Activated CD4-positive, alpha-beta T cell treated with anti-CD3 and anti-CD28 coated beads, Interleukin-2, amount 50 U/mL, for 4 hours (primary cell): ENCODE results near the gene UGT1A9.
A peak's percentile ranks its signal among the peaks of the same experiment; 100 is the strongest.
"Not testable (repeated sequence)": the region's sequence is repeated elsewhere in the genome, so short reads cannot be mapped to it uniquely, and the experiment has no call there.

Source experiments
- DNase-seq, 2 experiments: peaks; one replicate each; pipeline ENCODE4 v3.0.0-alpha.2; 2020

Gene UGT1A9

DNA sequence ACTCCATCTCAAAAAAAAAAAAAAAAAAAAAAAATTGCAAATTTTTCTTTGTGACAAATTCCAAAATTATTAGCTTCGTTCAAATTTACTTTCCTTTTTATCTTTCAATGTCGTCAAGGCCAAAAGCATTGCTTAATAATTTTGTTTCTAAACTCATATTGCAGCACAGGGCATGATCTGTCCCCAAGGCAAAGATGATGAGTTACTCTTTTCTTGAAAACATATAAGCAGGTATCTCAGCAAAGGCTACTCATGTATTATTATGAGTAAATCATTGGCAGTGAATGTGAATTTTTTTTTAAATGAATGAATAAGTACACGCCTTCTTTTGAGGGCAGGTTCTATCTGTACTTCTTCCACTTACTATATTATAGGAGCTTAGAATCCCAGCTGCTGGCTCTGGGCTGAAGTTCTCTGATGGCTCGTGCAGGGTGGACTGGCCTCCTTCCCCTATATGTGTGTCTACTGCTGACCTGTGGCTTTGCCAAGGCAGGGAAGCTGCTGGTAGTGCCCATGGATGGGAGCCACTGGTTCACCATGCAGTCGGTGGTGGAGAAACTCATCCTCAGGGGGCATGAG lies 9.9 kb downstream of the UGT1A9 start, which contains the start of gene UGT1A7:
Gene UGT1A7 (plus strand): TSS at position 381 of the 579 bp plus-strand sequence. CDS start 37 bp downstream, at position 418.
- DNase-seq = no peak

DNA sequence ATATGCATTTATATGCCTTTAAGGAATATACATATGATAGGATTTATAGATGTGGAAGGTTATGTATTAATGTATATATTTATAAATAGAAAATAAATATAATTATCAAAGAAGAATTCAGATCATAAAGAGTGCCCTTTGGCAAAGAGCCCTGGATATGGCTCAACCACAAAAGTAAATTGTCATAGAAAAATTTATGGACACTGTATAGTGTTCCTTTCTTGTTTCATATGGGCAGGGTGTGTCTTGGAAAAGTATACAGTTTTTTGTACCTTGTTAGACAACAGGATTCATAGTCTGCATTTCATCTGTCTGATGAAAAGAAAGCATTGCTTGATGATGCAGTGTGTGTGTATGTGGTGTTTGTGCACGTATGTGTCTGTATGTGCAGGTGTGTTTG lies 12.9 kb downstream of the UGT1A9 start:
- DNase-seq = no peak

DNA sequence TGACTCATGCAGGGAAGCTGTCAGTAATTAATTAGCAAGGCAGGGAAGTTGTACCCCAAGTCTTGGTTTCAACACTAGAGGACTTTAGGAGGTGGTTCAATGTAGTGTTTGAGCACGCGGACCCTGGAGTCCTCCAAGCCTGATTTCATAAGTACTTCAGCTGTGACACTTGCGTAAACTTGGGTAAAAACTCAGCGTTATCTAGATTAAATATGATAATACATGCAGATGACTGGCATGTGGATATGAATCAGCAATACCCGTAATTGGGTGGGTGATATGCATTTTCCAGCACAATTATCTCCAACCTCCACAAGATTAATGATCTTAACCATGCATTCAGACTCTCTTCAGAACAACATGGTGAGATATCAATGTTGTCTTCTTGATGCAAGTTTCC lies 15.2 kb downstream of the UGT1A9 start:
- DNase-seq = no peak

DNA sequence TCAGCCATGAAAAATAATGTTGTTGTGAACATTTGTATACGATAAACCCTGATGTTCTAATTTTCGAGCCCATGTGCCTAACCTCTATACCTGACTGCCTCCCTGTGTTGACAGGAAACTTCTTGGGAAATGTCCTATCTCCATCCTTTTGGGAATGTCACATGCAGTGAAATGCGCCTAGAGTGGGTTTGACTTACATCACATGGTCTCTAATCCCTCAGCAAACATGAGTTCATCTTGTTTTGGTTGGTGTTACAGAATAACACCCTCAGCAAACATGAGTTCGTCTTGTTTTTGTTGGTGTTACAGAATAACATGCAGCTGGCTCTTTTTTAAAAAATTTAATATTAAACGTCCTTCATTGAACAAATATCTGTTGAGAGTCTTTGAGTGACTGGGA lies 16.6 kb downstream of the UGT1A9 start:
- DNase-seq = no peak

DNA sequence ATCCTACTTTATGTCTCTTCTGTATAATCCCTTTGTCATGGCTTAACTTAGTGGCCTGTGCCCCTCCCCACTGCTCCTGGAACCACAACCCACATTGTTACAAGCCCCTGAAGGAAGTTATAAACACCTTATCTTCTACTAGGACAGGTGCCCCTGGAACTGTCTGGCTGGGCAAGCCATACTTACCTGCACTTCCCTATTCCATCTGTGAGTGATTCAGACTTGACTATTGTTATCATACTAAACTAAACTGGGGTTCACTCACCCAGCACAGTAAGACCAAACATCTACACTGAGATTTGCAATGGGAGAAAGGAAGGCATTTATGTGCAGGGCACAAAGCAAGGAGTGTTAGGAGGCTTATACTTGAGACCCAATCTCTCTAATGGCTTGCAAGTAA lies 17.3 kb downstream of the UGT1A9 start:
- DNase-seq = no peak

DNA sequence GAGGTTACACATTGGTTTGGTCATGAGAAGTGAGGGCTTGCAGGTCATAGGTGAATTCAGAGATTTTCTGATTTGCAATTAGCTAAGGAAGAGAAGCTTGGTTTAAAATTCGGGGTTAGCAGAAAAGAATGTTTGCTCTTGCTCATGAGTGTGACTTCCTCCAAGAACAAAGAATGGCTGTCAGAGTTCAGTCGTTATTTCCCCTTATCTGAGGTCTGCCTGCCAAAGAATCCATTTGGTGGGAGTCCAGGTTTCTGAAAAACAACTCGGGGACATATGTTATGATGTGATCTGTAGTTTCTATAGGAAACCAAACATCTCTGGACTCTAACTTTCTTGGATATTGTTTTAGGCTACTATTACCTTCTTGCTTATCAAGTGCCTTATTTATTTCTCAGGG lies 17.8 kb downstream of the UGT1A9 start:
- no peak for DNase-seq

DNA sequence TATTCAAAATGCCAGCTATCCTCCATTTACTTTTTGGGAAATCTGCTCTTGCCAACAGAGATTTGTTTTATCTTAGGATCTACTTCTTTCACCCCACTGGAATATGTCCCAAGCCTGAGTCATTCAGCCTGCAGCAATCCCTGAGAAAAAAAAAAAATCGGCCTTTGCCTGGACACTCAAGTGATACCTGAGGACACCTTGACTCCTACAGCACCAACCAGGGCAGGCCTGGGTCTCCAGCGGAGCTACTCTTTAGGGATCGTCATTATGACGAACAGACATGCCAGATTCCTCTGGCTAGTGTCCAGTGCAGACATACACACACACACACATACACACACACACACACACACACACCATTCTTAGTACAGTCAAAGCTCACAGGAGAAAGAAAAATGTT lies 18.7 kb downstream of the UGT1A9 start:
- no peak for DNase-seq

DNA sequence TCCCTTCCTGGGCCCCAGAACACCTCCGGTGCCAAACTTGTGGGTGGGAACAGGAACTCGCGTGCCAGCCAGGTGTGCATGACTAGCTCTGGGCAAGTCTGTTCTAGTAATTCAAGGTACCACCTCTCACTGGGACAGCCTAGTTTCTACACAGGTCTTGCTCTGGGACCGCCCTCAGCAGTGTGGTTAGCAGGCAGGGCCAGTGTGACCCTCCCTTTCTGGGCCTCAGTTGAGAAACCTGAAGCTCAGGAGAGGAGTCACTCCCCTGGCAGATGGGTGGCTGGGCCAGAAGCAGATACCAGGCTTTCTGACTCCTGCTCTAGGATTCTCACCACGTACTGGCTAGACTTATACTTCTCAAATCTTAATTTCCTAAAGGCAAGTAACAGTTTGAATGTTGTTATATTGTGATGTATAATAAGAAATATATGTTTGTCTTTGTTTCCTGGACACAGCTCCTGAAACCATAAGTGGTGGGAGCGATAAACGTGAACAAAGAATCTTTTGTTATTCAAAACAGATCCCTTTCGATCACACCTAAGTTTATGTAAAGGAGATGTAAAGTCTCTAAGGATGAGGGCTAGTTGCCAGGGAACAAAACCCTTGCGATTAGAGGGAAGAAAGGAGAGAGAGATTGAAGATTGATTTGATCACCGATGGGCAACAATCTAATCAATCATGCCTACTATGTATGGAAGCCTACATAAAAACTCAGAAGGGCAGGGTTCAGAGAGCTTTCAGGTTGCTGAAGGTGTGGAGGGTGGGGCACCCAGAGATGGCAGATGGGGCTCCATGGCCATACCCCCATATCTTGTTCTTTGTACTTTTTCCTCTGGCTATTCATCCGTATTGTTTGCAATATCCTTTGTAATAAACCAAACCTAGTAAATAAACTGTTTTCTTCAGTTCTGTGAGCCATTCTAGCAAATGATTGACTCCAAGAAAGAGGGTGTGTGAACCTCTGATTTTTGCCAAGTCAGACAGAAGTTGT lies 20.0 kb downstream of the UGT1A9 start:
- no peak for DNase-seq

DNA sequence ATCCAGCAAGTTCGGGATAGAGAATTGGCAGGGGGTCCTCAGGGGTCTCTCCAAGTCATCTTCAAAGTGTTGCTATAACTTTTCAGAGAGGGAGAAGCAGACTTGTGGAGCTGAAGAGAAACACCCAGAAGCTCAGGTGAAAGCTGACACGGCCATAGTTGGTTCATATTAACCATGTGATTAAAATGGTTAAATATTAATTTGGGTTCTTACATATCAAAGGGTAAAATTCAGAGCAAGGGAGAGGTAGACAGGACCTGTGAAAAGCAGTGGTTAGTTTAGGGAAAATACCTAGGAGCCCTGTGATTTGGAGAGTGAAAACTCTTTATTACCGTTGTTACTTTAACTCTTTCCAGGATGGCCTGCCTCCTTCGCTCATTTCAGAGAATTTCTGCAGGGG lies 20.9 kb downstream of the UGT1A9 start, which contains the start of gene UGT1A6:
Gene UGT1A6 (plus strand): TSS at position 243 of the 400 bp plus-strand sequence. CDS start 115 bp downstream, at position 358.
- DNase-seq = no peak

DNA sequence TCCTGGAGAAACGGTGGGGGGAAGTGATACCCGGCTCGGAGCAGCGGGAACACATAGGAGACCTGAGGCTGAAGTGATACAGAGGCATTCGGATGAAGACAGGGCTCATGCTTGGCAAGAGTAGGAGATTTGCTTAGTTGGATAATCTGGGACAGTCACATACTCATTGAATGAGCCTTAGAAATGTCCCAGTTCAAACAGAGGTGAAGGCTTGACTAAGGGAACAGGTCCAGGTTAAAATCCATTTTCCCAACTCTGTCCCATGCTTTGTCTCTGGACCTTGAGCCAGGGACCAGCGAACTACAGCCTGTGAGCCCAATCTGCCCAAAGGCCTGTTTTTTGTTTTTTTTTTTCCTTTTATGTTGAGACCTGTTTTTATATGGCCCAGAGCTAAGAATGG lies 22.3 kb downstream of the UGT1A9 start:
- DNase-seq = no peak

DNA sequence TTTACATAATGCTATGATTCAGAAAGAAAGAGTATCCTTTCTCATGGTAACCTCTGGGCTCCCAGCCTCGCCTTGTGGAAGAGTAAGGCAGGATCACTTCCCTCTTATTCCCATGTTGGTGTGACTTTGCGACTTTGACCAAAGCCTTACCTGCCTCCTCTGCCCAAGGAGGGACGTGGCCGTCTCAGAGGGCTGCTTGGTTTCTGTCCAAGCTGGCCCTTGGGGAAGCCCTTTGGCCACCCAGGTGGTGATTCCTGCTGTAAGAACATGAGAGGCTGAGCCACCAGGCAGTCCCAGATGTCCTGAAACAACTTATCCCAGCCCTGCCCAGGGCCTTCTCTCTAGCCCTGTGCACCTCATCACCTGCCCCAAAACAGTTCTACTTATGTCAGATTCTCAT lies 27.0 kb downstream of the UGT1A9 start:
- no peak for DNase-seq

DNA sequence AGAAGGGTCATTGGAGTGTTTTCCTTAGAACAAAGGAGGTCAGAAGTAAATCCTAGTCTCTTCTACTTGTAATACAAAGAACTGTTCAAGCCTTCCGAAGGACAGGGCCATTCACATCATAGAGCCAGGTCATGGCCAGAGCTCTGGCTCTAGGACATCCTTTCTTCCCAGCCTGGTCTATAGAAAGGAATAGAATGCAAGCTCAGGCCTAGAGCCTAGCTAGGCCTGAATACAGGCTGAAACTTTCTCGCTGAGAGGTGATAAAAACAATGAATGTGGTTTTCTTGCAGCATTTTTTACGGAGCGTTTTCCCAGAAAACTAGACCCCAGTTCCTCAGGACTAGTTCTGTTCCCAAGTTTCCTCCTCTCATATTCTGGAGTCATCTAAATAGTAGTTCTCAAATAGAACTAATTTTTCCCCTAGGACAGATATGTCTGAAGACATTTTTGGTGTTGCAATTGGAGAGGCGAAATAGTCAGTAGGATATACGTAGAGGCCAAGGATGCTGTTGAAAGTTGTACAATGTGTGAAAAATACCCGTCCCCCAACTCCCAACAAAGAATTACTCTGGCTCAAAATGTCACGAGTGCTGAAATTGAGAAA lies 27.8 kb downstream of the UGT1A9 start:
- no peak for DNase-seq

DNA sequence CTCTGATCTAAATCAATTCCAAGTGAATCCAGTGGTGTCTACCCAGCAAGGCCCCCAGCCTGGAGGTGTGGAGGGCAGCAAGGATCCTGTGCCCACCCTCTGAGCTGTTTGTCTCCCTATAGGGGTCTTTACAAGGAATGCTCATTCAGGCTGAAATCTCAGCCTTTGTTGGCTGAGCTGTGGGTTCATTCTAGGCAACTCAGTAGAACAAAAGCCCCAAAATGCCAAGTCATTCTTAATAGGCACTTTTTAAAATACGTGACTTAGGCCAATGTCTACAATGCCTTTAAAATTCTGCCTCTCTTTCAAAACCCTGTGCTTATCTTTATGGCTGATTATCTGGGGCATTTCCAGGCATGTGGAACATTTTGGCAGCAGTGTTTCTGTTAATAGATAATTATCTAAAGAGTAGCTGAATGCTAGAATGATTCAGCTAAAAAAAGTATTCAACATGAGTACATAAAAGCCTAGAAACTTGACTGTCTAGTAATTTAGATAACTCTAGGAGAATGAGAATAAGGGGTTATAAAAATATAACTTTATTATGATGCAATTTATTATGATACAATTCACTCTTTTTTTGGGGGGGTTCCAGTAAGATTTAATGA lies 28.4 kb downstream of the UGT1A9 start:
- no peak for DNase-seq

DNA sequence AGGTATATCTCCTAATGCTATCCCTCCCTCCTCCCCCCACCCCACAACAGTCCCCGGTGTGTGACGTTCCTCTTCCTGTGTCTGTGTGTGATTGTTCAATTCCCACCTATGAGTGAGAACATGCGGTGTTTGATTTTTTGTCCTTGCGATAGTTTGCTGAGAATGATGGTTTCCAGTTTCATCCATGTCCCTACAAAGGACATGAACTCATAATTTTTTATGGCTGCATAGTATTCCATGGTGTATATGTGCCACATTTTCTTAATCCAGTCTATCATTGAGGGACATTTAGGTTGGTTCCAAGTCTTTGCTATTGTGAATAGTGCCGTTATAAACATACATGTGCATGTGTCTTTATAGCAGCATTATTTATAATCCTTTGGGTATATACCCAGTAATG lies 29.1 kb downstream of the UGT1A9 start:
- not testable (repeated sequence) for DNase-seq

DNA sequence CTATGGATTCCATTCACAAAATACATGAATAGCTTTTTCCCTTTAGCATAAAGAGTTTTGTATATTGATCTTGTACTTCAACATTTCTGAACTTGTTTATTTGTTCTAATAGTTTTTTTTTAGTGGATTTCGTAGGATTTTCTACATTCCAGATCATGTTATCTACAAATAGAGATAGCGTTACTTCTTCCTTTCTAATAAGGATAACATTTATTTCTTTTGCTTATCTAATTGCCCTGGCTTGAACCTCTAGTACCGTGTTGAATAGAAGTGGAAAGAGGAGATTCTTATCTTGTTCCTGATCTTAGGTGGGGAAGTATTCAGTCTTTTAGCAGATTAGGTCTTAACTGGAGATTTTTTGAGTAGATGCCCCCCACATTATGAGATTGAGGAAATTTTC lies 30.5 kb downstream of the UGT1A9 start:
- no peak for DNase-seq

DNA sequence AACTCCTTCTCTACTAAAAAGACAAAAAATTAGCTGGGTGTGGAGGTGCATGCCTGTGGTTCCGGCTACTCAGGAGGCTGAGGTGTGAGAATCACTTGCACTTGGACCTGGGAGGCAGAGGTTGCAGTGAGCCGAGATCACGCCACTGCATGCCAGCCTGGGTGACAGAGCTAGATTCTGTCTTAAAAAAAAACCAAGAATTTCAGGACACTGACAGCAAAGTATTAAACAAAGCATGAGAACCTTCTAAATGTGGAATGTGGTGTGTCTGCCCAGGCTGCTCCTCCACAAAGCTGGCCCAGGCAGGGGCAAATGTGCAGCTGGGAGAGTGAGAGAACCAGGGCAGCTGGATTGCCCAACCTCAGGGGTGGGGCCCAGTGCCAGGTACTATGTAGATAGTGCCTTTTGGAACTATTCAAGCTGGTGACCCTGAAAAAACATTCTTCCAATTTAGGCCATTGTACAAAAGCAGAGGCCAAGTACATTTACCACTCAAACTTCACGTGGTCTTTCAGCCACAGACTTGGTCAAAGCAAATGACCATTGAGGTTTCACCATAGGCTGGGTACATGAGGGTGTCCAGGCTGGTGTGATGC lies 34.3 kb downstream of the UGT1A9 start:
- DNase-seq = no peak

DNA sequence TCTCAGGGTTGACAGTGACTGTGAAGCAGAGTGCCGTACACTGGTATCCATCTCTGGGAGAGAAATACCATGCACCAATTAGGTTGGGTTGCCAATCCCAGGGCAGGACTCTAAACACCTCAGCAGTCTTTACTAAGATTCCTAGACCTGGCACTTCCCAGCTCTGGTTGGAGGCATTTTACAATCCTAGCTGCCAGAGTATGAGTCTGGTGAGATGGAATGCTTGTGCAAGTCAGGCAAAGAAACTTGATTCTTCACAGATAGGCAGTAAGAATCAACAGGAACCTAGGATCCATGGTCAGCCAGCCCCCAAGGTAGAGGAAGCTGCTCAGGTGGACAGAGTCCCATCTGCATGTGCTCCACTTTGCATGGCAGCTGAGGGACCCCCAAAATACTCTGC lies 35.0 kb downstream of the UGT1A9 start:
- DNase-seq = no peak

DNA sequence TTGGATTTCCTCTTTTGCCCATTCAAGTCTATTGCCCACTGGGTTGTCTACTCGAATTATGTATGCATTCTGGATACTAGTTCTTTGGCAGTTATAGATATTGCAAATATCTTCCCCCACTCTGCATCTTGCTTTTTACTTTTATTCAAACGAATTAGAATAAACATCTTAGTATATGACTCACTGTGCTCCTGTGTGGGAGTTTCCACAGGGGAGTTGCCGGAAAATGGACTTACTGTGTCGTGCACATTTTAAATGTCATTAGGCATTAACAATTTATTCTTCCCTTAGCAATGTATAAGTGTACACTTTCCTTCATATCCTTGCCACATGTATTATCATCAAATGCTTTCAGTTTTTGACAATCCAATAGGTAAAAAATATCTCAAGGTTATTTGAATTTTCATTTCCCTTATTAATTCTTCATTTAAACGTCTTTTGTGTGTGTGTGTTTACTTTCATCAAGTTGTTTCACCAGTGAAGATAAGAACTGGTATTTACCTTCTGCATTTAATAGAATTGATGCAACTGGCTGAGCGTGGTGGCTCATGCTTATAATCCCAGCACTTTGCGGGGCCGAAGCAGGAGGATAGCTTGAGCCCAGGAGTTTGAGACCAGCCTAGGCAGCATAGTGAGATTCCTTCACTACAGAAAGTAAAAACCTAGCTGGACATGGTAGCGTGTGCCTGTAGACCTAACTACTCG lies 36.4 kb downstream of the UGT1A9 start:
- no peak for DNase-seq

DNA sequence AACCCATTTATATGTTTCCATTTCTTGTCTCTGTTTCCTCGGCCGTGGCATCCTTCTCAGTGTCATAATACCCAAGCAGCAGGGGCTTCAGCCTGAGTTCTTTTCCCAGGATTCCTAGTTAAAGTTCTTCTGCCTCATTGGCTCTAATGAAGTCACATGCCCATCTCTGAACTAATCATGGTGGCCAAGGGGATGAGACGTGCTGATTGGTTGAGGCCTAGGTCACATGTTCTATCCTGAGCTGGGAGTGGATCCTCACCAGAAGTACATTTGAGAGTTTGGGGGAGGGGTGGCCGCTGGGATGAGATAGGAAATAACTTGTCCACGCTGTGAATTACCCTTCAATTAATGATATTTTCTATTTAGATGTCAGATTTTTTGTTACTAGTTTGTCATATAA lies 37.2 kb downstream of the UGT1A9 start:
- no peak for DNase-seq

DNA sequence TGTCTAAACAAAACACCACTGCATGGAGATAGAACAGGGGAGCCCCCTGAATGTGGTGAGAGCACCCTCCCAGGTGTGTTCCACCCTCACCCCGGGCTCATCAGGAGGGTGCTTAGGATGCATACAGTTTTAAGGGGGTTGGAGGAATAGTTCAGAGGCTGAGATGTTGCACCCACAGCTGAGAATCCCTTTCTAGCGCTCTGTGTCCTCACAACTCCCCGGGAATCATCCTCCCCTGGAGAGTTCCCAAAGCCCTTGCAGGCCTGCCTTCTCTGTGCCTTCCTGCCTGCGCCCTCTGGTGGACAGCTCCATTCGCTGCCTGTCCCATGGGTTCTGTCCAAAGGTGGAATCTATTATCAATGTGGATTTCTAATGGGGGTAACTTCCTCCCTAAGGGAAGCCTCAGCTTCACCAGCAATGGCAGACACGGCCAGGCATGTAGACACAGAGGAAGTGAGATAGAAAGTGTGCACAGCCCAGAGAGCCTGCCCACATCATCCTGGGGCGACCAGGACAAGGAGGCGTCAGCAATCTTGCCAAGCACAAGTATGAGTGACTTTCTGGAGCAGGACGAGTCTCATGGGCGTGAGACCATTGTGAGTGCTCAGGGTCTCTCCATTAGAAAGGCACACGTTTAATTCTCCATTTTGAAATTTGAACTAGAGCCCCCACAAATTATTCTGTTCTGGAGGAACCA lies 39.8 kb downstream of the UGT1A9 start:
- DNase-seq = peak; percentile 58 to 60

DNA sequence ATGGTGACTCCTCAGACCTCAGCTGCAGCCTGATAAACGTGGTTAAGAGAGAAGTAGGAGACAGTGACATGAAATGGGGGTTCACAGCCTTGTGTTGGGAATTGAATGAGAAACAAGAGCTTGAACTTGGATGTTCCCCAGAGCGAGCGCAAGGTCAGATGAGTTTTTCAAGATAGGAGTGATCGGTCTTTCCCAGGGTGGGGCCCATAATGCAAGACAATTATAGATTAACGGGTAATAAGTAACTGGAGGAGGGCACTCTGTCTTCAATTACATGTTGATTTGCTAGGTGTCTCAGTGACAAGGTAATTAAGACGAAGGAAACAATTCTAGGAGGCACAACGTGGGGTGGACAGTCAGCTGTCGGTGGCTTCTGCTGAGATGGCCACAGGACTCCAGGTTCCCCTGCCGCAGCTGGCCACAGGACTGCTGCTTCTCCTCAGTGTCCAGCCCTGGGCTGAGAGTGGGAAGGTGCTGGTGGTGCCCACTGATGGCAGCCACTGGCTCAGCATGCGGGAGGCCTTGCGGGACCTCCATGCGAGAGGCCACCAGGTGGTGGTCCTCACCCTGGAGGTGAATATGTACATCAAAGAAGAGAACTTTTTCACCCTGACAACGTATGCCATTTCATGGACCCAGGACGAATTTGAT lies 41.0 kb downstream of the UGT1A9 start, which contains the start of gene UGT1A5:
Gene UGT1A5 (plus strand): TSS at position 297 of the 651 bp plus-strand sequence. CDS start 85 bp downstream, at position 382.
- no peak for DNase-seq
